WTC11 (cell line): ENCODE results near the gene GPC6. TPM values are rescaled to one million over a fixed set of nuclear protein-coding genes. Genes with fewer than 3 reads are reported as not detected.

ENCODE experiments used
- ATAC-seq: fragments of 200-7000 bp; cut with Tn5 transposase; 2 replicates; pipeline ENCODE4 v1.10.0; 2021; ENCODE audit warnings: mild to moderate bottlenecking, moderate library complexity
- CTCF ChIA-PET: fragments of 300-600 bp; sonication (Branson Sonifier 250); formaldehyde crosslinking; loops from one replicate; lab custom pipeline; 2021; ENCODE audit warnings: antibody characterized with exemption; lab: Charles Lee
- POLR2A ChIA-PET: fragments of 350-600 bp; sonication (Branson Sonifier 250); formaldehyde crosslinking; loops from one replicate; lab custom pipeline; 2021; ENCODE audit warnings: antibody characterized with exemption; lab: Charles Lee
- DNase-seq: peaks from one replicate; pipeline ENCODE4 v3.0.0; 2021; ENCODE audit warnings: low spot score
- H3K27ac Mint-ChIP-seq: 2 replicates; pipeline ENCODE4 v1.8.0; 2021; ENCODE audit warnings: mixed read lengths
- H3K27me3 Mint-ChIP-seq: 2 replicates; pipeline ENCODE4 v1.8.0; 2021; ENCODE audit warnings: low read depth, mild to moderate bottlenecking, moderate library complexity, mixed read lengths
- H3K36me3 Mint-ChIP-seq: 2 replicates; pipeline ENCODE4 v1.8.0; 2021; ENCODE audit warnings: mixed read lengths
- H3K4me1 Mint-ChIP-seq: 2 replicates; pipeline ENCODE4 v1.8.0; 2022; ENCODE audit warnings: mixed read lengths
- H3K4me3 Mint-ChIP-seq: 2 replicates; pipeline ENCODE4 v1.8.0; 2021; ENCODE audit warnings: mild to moderate bottlenecking, moderate library complexity, mixed read lengths
- H3K9me3 Mint-ChIP-seq: 2 replicates; pipeline ENCODE4 v1.8.0; 2021; ENCODE audit warnings: mixed read lengths
- CTCF ChIP-seq: fragments of 200-600 bp; IDR thresholded peaks from 2 replicates; pipeline ENCODE4 v1.8.0; 2022; ENCODE audit warnings: antibody characterized with exemption
- E2F1 ChIP-seq: sonication (generic); formaldehyde crosslinking; IDR thresholded peaks from 2 replicates; pipeline ENCODE4 v1.8.0; 2022; ENCODE audit warnings: mild to moderate bottlenecking, missing genetic modification reagents
- E2F5 ChIP-seq: sonication (generic); formaldehyde crosslinking; IDR thresholded peaks from 2 replicates; pipeline ENCODE4 v1.8.1; 2022; ENCODE audit warnings: mild to moderate bottlenecking, moderate library complexity, missing genetic modification reagents
- ELF4 ChIP-seq: sonication (generic); formaldehyde crosslinking; IDR thresholded peaks from 2 replicates; pipeline ENCODE4 v1.8.1; 2022; ENCODE audit warnings: low read depth, mild to moderate bottlenecking, moderate library complexity, missing genetic modification reagents
- ERG ChIP-seq: fragments of 250-450 bp; sonication (Bioruptor Pico); IDR thresholded peaks from 2 replicates; pipeline ENCODE4 v1.8.0; 2021; ENCODE audit warnings: mild to moderate bottlenecking
- ESRRA ChIP-seq: sonication (generic); formaldehyde crosslinking; IDR thresholded peaks from 2 replicates; pipeline ENCODE4 v1.8.1; 2022; ENCODE audit warnings: mild to moderate bottlenecking, missing genetic modification reagents, borderline replicate concordance
- FOXP1 ChIP-seq: sonication (generic); formaldehyde crosslinking; IDR thresholded peaks from 2 replicates; pipeline ENCODE4 v1.8.0; 2022; ENCODE audit warnings: missing genetic modification reagents, mild to moderate bottlenecking, moderate library complexity, borderline replicate concordance
- GTF2I ChIP-seq: fragments of 250-450 bp; sonication (Bioruptor Pico); conservative IDR thresholded peaks from 2 replicates; pipeline ENCODE4 v1.4.0; 2021; ENCODE audit warnings: mild to moderate bottlenecking
- IRF1 ChIP-seq: sonication (generic); formaldehyde crosslinking; IDR thresholded peaks from 2 replicates; pipeline ENCODE4 v1.8.0; 2023; ENCODE audit warnings: missing genetic modification reagents
- PREB ChIP-seq: sonication (generic); formaldehyde crosslinking; IDR thresholded peaks from 2 replicates; pipeline ENCODE4 v1.8.1; 2022; ENCODE audit warnings: mild to moderate bottlenecking, missing genetic modification reagents, moderate library complexity, borderline replicate concordance
- SMAD3 ChIP-seq: sonication (generic); formaldehyde crosslinking; IDR thresholded peaks from 2 replicates; pipeline ENCODE4 v1.8.0; 2022; ENCODE audit warnings: missing genetic modification reagents, mild to moderate bottlenecking, borderline replicate concordance
- SMAD4 ChIP-seq: sonication (generic); formaldehyde crosslinking; IDR thresholded peaks from 2 replicates; pipeline ENCODE4 v1.8.0; 2022; ENCODE audit warnings: mild to moderate bottlenecking, missing genetic modification reagents
- SP1 ChIP-seq: sonication (generic); formaldehyde crosslinking; conservative IDR thresholded peaks from 2 replicates; pipeline ENCODE4 v1.8.1; 2022; ENCODE audit warnings: missing genetic modification reagents
- TEAD4 ChIP-seq: sonication (generic); formaldehyde crosslinking; IDR thresholded peaks from 2 replicates; pipeline ENCODE4 v1.8.0; 2022; ENCODE audit warnings: mild to moderate bottlenecking, missing genetic modification reagents
- ZNF232 ChIP-seq: sonication (generic); formaldehyde crosslinking; IDR thresholded peaks from 2 replicates; pipeline ENCODE4 v1.8.0; 2022; ENCODE audit warnings: mild to moderate bottlenecking, missing genetic modification reagents
- ZNF263 ChIP-seq: sonication (generic); formaldehyde crosslinking; IDR thresholded peaks from 2 replicates; pipeline ENCODE4 v1.8.1; 2022; ENCODE audit warnings: low read depth, mild to moderate bottlenecking, moderate library complexity, missing genetic modification reagents
- ZNF317 ChIP-seq: sonication (generic); formaldehyde crosslinking; IDR thresholded peaks from 2 replicates; pipeline ENCODE4 v1.8.1; 2023; ENCODE audit warnings: low read depth, mild to moderate bottlenecking, moderate library complexity, missing genetic modification reagents, borderline replicate concordance
- ZNF423 ChIP-seq: fragments of 250-450 bp; sonication (Bioruptor Pico); IDR thresholded peaks from 2 replicates; pipeline ENCODE4 v2.1.2; 2022; ENCODE audit warnings: mild to moderate bottlenecking, moderate library complexity
- total RNA-seq: library from RNA; stranded (reverse); gene quantifications from 3 replicates; pipeline ENCODE4 v1.2.3, GENCODE V29; 2021
- TF ChIP-seq, protein P1 (sequence below): sonication (generic); formaldehyde crosslinking; IDR thresholded peaks from 2 replicates; pipeline ENCODE4 v1.8.0; 2022; ENCODE audit warnings: missing genetic modification reagents
- TF ChIP-seq, protein P2 (sequence below): fragments of 250-450 bp; sonication (Bioruptor Pico); IDR thresholded peaks from 2 replicates; pipeline ENCODE4 v1.9.0; 2021; ENCODE audit warnings: mild to moderate bottlenecking

Gene GPC6
- total RNA-seq, 1 experiment from 2014 or later = 19.5 TPM

GRCh38 chr13:93550236-93550635 lies 323.6 kb downstream of the GPC6 start:
- H3K27me3 Mint-ChIP-seq = no peaks in the 10 kb centered on the region
- H3K4me1 Mint-ChIP-seq = peaks cover 57% of the 10 kb centered on the region
- no peaks in the 10 kb centered on the region for H3K36me3 Mint-ChIP-seq
- no peaks in the 10 kb centered on the region for H3K9me3 Mint-ChIP-seq
- no peak for TF ChIP-seq ZNF263 (CRISPR knock-in tag)
- no peak for TF ChIP-seq SMAD4 (CRISPR knock-in tag)
- TF ChIP-seq CTCF = no peak
- TF ChIP-seq ESRRA (CRISPR knock-in tag) = no peak
- no peak for TF ChIP-seq IRF1 (CRISPR knock-in tag)
- no peak for TF ChIP-seq ZNF232 (CRISPR knock-in tag)
- no peak for TF ChIP-seq FOXP1 (CRISPR knock-in tag)
- no peak for TF ChIP-seq GTF2I (CRISPR knock-in tag)
- TF ChIP-seq SP1 (CRISPR knock-in tag) = no peak
- no peak for TF ChIP-seq ELF4
- no peak overlapping the region for H3K27ac Mint-ChIP-seq
- DNase-seq (no peak), ATAC-seq (no peak)
- H3K4me3 Mint-ChIP-seq = no peak overlapping the region
- ChIA-PET POLR2A (no interaction called here), CTCF (no interaction called here)

DNA sequence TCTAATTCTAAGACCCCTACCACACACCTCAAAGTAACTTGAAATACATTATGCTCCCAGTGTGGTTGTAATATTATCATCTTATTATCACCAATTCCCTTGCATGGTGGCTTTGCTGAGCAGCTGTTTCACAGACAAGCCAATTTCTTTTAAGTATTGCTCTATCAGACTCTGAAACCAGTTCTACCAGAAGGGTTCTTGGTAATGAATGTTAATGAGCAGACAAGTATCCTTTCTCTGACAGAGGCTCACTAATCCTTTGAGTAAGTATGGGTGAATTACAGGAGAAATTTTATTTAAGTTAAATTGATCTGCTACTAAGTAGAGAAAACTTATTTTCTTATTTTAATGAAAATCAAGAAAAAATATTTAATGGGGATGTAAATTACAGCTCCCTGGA lies 326.0 kb downstream of the GPC6 start:
- peaks cover 60% of the 10 kb centered on the region for H3K4me1 Mint-ChIP-seq
- ChIA-PET POLR2A (no interaction called here), CTCF (no interaction called here)
- no peaks in the 10 kb centered on the region for H3K27me3 Mint-ChIP-seq
- peak overlapping the region; percentile 18; the same call in 1 of the 2 replicates for H3K4me3 Mint-ChIP-seq
- ATAC-seq (peak; percentile 73), DNase-seq (no peak)
- peak overlapping the region; percentile 79 for H3K27ac Mint-ChIP-seq
- H3K9me3 Mint-ChIP-seq = no peaks in the 10 kb centered on the region
- no peaks in the 10 kb centered on the region for H3K36me3 Mint-ChIP-seq
- no peak for TF ChIP-seq CTCF
- no peak for TF ChIP-seq SMAD3
- TF ChIP-seq, protein P1, sequence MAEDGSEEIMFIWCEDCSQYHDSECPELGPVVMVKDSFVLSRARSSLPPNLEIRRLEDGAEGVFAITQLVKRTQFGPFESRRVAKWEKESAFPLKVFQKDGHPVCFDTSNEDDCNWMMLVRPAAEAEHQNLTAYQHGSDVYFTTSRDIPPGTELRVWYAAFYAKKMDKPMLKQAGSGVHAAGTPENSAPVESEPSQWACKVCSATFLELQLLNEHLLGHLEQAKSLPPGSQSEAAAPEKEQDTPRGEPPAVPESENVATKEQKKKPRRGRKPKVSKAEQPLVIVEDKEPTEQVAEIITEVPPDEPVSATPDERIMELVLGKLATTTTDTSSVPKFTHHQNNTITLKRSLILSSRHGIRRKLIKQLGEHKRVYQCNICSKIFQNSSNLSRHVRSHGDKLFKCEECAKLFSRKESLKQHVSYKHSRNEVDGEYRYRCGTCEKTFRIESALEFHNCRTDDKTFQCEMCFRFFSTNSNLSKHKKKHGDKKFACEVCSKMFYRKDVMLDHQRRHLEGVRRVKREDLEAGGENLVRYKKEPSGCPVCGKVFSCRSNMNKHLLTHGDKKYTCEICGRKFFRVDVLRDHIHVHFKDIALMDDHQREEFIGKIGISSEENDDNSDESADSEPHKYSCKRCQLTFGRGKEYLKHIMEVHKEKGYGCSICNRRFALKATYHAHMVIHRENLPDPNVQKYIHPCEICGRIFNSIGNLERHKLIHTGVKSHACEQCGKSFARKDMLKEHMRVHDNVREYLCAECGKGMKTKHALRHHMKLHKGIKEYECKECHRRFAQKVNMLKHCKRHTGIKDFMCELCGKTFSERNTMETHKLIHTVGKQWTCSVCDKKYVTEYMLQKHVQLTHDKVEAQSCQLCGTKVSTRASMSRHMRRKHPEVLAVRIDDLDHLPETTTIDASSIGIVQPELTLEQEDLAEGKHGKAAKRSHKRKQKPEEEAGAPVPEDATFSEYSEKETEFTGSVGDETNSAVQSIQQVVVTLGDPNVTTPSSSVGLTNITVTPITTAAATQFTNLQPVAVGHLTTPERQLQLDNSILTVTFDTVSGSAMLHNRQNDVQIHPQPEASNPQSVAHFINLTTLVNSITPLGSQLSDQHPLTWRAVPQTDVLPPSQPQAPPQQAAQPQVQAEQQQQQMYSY (CRISPR knock-in tag) = no peak
- no peak for TF ChIP-seq TEAD4
- no peak for TF ChIP-seq FOXP1 (CRISPR knock-in tag)
- TF ChIP-seq E2F1 (CRISPR knock-in tag) = no peak
- no peak for TF ChIP-seq ERG (CRISPR knock-in tag)
- no peak for TF ChIP-seq PREB (CRISPR knock-in tag)
- TF ChIP-seq ZNF423 (CRISPR knock-in tag) = no peak
- TF ChIP-seq ZNF317 (CRISPR knock-in tag) = no peak
- TF ChIP-seq, protein P2, sequence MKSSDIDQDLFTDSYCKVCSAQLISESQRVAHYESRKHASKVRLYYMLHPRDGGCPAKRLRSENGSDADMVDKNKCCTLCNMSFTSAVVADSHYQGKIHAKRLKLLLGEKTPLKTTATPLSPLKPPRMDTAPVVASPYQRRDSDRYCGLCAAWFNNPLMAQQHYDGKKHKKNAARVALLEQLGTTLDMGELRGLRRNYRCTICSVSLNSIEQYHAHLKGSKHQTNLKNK (CRISPR knock-in tag) = no peak
- no peak for TF ChIP-seq E2F5 (CRISPR knock-in tag)
